Activated CD4-positive, alpha-beta T cell treated with anti-CD3 and anti-CD28 coated beads, Interleukin-2, amount 10 ng/mL, durations not matched to agents 24 days and 14 days (primary cell): ENCODE results near the gene PDE8B. TPM values are rescaled to one million over a fixed set of nuclear protein-coding genes. Genes with fewer than 3 reads are reported as not detected.

Source experiments
- DNase-seq: peaks from one replicate; pipeline ENCODE4 v3.0.0; 2022
- H3K27ac Mint-ChIP-seq: one replicate; pipeline ENCODE4 v1.8.0; 2022; ENCODE audit warnings: mild to moderate bottlenecking, mixed read lengths
- H3K27me3 Mint-ChIP-seq: one replicate; pipeline ENCODE4 v1.8.0; 2022; ENCODE audit warnings: mixed read lengths
- H3K36me3 Mint-ChIP-seq: one replicate; pipeline ENCODE4 v1.8.0; 2022; ENCODE audit warnings: low read depth, mild to moderate bottlenecking, mixed read lengths
- H3K4me1 Mint-ChIP-seq: one replicate; pipeline ENCODE4 v1.8.0; 2021; ENCODE audit warnings: mixed read lengths
- H3K4me3 Mint-ChIP-seq: one replicate; pipeline ENCODE4 v1.8.0; 2022; ENCODE audit warnings: mild to moderate bottlenecking, moderate library complexity, mixed read lengths
- H3K9me3 Mint-ChIP-seq: one replicate; pipeline ENCODE4 v1.8.0; 2021; ENCODE audit warnings: mixed read lengths
- intact Hi-C: fragments of 100-400 bp; cut with micrococcal nuclease; formaldehyde crosslinking; loops from one replicate; pipeline ENCODE4 v1.15.1; 2023
- total RNA-seq: library from RNA; stranded (reverse); gene quantifications from 2 replicates; pipeline ENCODE4 v1.2.3, GENCODE V29; 2022

The PDE8B gene
- total RNA-seq, 1 donor from 2014 or later: 0.19 TPM

DNA sequence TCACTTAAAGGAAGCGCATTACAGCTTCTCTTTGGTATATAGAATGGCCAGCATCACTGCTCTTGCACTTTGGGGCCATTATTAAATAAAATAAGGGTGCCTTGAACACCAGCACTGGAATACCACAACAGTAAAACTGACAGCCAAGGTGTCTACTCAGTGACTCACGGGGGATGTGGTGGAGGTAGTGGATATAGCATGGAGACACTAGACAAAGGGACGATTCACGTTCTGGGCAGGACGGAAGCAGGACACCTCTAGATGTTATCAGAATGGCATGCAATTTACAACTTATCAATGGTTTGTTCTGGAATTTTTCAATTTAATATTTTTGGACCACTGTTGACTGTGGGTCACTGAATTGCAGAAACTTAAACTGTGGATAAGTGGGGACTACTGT is 32.9 kb upstream of the PDE8B start:
- DNase-seq: peak; percentile 11
- no peak overlapping the region for H3K4me3 Mint-ChIP-seq
- H3K27me3 Mint-ChIP-seq: peaks cover 32% of the 10 kb centered on the region
- H3K36me3 Mint-ChIP-seq: no peaks in the 10 kb centered on the region
- intact Hi-C loops: no loop called here
- H3K9me3 Mint-ChIP-seq: no peaks in the 10 kb centered on the region
- H3K4me1 Mint-ChIP-seq: no peaks in the 10 kb centered on the region
- no peak overlapping the region for H3K27ac Mint-ChIP-seq

DNA sequence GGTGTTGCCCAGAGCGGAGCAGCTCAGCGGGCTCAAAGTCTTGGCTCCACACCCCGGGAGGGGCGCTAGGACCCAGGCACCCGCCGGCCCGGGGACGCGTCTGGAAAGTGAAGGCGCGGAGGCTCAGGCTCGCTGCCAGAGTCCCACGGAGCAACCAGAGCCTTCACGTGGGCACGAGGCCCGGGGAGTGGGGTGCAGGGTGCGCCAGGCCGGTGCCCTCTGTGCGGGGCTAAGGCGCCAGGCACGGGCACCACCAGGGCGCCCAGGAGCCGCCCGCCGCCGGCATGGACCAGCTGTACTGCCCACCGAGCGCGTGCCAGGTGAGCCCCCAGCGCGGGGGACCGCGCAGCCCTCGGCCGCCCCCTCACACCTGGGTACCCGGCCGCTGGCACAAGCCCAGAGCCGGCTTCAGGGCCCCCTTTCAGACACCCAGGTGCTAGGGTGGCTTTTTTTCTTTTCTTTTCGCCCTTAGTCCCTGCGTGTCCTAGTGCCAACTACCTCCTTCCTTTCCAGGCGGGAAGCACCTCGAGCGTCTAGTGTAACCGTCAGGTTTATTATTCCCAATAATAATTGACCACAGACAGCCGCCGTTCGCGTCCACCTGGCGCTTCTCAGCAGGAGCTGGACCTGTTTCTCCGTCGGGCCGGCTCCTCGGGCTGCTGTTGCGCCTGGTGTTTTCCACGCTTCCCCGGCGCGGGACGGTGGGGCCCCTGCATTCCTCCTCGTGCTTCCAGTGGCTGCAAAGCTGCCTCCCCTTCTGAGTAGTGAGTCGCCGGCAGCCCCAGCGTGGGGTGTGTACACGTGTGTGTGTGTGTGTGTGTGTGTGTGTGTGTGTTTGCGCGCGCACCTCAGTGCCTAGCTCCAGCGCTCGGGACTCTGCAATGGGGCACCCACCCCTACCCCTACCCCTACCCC is 30.1 kb upstream of the PDE8B start:
- DNase-seq: peak; percentile 52

DNA sequence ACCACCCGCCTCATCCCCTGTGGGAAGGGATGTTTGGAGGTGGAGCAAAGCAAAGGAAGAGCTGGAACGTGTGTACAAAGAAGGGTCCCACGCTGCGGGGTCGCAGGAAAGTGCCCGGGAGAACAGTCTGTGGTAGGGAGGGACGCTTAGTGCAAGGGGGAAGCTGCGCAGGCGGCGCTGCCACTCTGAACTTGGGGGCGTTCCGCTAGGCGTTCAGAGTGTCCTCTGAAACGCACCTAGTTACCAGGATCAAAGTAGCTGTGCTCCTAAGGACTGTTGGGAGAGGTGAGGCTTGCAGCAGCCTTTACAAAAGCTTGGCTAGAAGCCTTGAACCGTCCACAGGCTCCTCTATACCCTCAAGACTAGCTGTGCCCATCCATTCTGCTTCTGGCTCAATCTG is 29.3 kb upstream of the PDE8B start:
- H3K27me3 Mint-ChIP-seq: peaks cover 42% of the 10 kb centered on the region
- peak; percentile 40 for DNase-seq
- no peaks in the 10 kb centered on the region for H3K36me3 Mint-ChIP-seq
- intact Hi-C loops: no loop called here
- H3K4me1 Mint-ChIP-seq: no peaks in the 10 kb centered on the region
- H3K9me3 Mint-ChIP-seq: no peaks in the 10 kb centered on the region
- no peak overlapping the region for H3K27ac Mint-ChIP-seq
- no peak overlapping the region for H3K4me3 Mint-ChIP-seq

More for the DNA sequence above, 30.1 kb upstream of the PDE8B start:
- Mint-ChIP-seq H3K27ac (no peak overlapping the region), H3K4me3 (no peak overlapping the region), H3K9me3 (no peaks in the 10 kb centered on the region), H3K36me3 (no peaks in the 10 kb centered on the region), H3K4me1 (no peaks in the 10 kb centered on the region), H3K27me3 (peaks cover 42% of the 10 kb centered on the region)
- intact Hi-C loops: no loop called here

DNA sequence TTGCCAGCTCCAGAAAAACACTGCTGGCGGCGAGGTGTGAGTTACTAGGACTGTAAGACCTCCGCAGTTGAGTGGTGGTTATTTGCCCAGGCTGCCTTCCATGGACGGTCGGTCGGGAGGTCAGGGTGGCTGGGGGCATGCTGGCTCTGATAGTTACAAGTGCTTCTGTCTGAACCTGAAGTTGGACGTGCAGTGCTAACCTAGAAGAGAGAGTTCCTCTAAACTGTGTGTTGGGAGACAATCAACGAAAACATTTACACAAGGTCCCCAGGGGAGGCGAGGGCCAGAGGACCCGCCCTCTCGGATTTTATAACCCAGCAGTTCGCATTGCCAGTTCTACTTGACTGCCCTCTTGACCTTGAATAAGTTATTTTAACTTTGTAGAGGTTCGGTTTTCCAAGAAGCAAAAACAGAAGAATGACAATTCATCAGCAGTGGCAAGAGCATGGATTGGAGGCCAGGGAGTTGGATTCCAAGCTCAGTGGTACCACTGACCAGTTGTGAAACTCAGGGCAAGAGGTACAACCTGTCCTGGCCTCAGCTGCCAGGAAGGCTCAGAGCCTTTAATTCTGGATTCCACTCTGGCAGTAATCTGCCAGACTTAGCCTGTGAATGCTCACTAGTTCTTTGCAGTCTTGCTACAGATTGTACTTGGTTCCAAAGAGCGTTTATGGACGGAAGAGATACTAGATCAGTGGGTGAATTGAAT is 28.7 kb upstream of the PDE8B start:
- peak; percentile 36 for DNase-seq
- H3K4me3 Mint-ChIP-seq: no peak overlapping the region
- no peak overlapping the region for H3K27ac Mint-ChIP-seq
- H3K36me3 Mint-ChIP-seq: no peaks in the 10 kb centered on the region
- H3K4me1 Mint-ChIP-seq: no peaks in the 10 kb centered on the region
- peaks cover 44% of the 10 kb centered on the region for H3K27me3 Mint-ChIP-seq
- intact Hi-C loops: no loop called here
- no peaks in the 10 kb centered on the region for H3K9me3 Mint-ChIP-seq

DNA sequence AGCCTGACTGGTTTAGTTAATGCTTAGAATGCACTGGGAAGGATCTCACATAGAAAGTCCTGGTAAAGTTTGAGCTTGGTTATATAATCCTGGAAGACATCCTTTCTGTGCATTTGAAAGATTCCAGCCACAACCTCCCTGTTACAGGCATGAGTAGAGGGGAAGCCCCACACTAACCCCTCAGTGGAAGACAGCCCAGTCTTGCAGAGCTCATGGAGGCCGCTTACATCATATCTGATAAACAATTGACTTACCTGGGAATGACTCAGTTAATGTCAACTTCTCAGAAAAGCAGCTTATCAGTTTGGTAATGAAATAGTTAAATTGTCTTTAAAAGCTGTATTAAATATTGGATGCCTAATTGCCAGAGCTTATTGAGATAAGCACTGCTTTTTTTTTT is 28.1 kb upstream of the PDE8B start:
- H3K27ac Mint-ChIP-seq: no peak overlapping the region
- intact Hi-C loops: no loop called here
- H3K9me3 Mint-ChIP-seq: no peaks in the 10 kb centered on the region
- H3K36me3 Mint-ChIP-seq: no peaks in the 10 kb centered on the region
- H3K4me1 Mint-ChIP-seq: no peaks in the 10 kb centered on the region
- H3K4me3 Mint-ChIP-seq: no peak overlapping the region
- DNase-seq: peak; percentile 47
- H3K27me3 Mint-ChIP-seq: peaks cover 47% of the 10 kb centered on the region

DNA sequence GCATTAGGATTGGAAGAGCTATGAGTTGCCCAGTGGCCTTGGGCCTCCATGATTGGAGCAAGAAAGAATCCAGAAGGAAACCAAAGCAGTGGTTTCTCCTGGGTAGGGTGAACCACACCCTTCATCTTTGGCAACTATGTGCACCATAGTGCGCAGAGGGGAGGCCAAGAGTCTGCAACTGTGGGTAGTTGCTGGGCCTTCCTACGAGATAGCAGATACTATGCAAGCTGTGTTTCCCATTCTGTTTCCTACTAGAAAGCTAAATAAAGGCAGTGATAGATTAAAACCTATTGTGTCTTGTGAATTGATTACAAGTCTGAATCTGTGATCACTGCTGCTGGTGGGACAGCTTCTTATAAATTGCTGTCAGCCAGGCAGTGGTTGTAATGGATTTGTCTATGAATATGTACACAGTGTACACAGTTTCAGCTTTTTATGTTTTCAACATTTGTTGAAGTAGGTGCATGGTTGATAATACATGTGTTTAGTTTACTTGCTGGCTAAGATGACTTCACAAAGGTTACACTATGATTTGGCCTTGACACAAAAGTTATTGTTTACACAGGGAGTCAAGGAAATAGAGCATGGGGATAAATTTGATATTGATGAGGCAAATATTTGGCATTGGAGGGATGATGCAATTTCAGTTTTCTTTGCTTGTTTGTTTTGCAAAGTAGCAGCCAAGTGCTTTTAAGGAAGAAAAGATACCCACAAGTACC is 23.7 kb upstream of the PDE8B start:
- no peaks in the 10 kb centered on the region for H3K36me3 Mint-ChIP-seq
- H3K9me3 Mint-ChIP-seq: no peaks in the 10 kb centered on the region
- H3K4me1 Mint-ChIP-seq: no peaks in the 10 kb centered on the region
- DNase-seq: no peak
- H3K4me3 Mint-ChIP-seq: no peak overlapping the region
- peaks cover 33% of the 10 kb centered on the region for H3K27me3 Mint-ChIP-seq
- intact Hi-C loops: no loop called here
- H3K27ac Mint-ChIP-seq: no peak overlapping the region

DNA sequence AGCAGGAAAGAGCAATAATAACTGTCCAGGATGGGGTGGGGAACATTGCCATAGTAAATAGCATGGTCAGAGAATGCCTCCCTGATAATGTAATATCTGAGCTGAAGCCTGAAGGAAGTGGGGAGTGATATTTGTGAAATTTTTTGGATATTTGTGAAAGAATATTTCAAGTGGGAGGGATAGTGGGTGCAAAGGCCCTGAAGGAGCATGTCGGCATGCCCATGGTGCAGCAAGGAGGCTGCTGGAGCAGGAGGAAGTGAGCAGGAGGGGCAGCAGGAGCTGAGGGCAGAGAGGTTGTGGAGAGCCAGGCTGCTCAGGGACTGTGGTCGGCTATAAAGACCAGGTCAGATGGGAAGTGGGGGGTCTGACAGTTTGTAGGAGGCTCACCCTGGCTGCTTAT is 21.1 kb upstream of the PDE8B start:
- Mint-ChIP-seq H3K4me1 (no peaks in the 10 kb centered on the region), H3K4me3 (no peak overlapping the region), H3K36me3 (no peaks in the 10 kb centered on the region), H3K9me3 (peaks cover 1% of the 10 kb centered on the region), H3K27me3 (peaks cover 25% of the 10 kb centered on the region), H3K27ac (no peak overlapping the region)
- DNase-seq: no peak
- intact Hi-C loops: no loop called here

DNA sequence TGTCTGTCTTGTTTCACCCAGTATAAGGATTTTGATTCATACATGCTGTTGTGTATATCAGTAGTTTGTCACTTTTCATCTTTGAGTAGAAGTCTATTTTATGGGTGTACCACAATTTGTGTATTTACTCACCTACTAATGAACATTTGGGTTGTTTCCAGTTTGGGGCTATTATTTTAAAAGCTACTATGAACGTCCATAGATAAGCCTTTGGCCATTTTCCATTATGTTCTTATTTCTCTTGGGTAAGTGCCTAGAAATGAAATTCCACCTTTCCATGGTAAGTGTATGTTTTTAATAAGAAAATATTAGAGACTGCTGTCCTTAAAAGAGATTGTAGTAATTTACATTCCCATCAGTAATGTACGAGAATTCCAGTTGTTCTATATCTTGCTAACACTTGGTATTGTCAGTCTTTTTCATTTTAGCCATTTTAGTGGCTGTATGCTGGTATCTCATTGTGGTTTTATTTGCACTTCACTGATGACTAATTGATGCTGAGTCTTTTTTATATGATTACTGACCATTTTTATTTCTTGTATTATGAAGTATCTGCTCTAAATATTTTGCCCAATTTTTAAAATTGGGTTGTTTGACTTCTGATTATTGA is 17.9 kb upstream of the PDE8B start:
- DNase-seq: no peak
- intact Hi-C loops: no loop called here
- no peak overlapping the region for H3K4me3 Mint-ChIP-seq
- no peaks in the 10 kb centered on the region for H3K4me1 Mint-ChIP-seq
- H3K27me3 Mint-ChIP-seq: peaks cover 31% of the 10 kb centered on the region
- H3K9me3 Mint-ChIP-seq: peaks cover 20% of the 10 kb centered on the region
- no peaks in the 10 kb centered on the region for H3K36me3 Mint-ChIP-seq
- no peak overlapping the region for H3K27ac Mint-ChIP-seq

DNA sequence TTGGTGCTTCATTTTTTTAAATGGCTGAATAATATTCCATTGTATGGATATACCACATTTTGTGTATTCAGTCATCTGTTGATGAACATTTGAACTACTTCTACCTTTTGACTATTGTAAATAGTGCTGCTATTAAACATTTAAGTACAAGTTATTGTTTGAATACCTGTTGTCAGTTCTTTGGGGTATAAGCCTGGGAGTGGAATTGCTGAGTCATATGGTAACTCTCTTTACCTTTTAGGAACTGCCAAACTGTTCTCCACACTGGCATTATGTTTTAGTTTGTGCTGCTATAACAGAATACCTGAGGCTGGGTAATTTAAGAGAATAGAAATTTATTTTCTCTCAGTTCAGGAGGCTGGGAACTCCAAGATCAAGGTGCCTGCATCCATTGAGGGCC is 15.7 kb upstream of the PDE8B start:
- no peak for DNase-seq
- no peaks in the 10 kb centered on the region for H3K36me3 Mint-ChIP-seq
- peaks cover 31% of the 10 kb centered on the region for H3K9me3 Mint-ChIP-seq
- no peak overlapping the region for H3K27ac Mint-ChIP-seq
- H3K27me3 Mint-ChIP-seq: peaks cover 28% of the 10 kb centered on the region
- intact Hi-C loops: no loop called here
- H3K4me3 Mint-ChIP-seq: no peak overlapping the region
- no peaks in the 10 kb centered on the region for H3K4me1 Mint-ChIP-seq

DNA sequence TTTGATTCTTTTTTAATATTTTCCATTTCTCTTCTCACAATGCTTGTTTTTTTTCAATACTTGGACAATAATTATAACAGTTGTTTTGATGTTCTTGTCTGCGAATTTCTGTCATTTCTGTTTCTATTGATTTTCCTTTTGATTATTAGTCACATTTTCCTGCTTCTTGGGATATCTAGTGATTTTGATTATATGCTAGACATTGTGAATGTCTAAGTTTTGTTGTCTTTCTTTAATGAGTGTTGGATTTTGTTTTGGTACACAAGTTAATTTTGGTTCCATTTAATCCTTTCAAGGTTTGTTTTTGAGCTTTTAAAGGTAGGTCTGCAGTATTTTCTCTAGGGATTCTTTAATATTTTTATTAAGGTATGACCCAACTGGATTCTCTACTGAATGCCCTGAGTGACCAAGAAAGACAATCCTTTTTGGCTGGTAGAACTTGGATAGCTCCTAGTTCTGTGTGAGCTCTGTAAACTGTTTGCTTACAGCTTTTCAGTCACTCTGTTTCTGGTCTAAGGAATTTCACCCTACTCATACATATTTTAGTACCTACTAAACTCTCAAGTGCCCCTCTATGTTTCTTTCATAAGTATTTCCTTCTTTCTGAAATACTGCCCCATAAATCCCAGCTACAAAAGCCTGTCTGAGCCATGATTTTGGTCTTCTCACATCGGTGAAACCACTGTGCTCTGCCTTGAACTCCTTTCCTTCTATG is 12.5 kb upstream of the PDE8B start:
- Mint-ChIP-seq H3K27ac (no peak overlapping the region), H3K27me3 (peaks cover 25% of the 10 kb centered on the region), H3K4me1 (peaks cover 1% of the 10 kb centered on the region), H3K4me3 (no peak overlapping the region), H3K9me3 (peaks cover 31% of the 10 kb centered on the region), H3K36me3 (no peaks in the 10 kb centered on the region)
- intact Hi-C loops: no loop called here
- DNase-seq: no peak

DNA sequence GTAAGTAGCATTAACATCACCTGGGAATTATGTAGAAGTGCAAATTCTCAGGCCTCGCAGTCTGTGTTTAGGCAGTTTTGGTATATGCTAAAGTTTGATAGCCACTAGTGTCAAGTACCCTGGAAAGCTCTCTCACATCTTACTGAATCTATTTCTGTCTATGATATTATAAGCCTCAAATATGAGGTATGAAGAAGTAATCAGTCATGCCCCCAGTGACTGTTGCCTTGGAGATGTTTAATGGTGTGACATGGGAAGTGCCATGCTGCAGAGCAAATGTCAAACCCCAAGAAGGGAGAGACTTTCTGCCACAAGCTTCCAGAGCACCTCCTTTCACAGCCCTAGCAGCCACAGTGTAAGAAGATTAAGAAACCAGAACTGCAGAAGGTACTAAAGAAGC is 9.8 kb upstream of the PDE8B start:
- H3K36me3 Mint-ChIP-seq: no peaks in the 10 kb centered on the region
- peaks cover 20% of the 10 kb centered on the region for H3K9me3 Mint-ChIP-seq
- peaks cover 4% of the 10 kb centered on the region for H3K4me1 Mint-ChIP-seq
- H3K27ac Mint-ChIP-seq: no peak overlapping the region
- H3K27me3 Mint-ChIP-seq: peaks cover 26% of the 10 kb centered on the region
- no peak for DNase-seq
- intact Hi-C loops: no loop called here
- H3K4me3 Mint-ChIP-seq: no peak overlapping the region

DNA sequence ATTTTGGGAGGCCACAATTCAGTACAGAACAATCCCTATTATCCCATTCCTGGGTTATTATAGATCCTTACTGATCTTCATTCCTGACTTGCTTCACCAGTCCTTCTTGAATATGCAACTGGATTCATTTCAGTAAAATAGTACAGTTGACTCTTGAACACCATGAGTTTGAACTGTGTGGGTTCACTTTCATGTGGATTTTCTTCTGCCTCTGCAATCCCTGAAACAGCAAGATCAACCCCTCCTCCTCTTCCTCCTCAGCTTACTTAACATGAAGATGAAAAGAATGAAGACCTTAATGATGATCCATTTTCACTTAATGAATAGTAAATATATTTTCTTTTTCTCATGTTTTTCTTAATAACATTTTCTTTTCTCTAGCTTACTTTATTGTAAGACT is 8.3 kb upstream of the PDE8B start:
- Mint-ChIP-seq H3K9me3 (peaks cover 13% of the 10 kb centered on the region), H3K36me3 (no peaks in the 10 kb centered on the region), H3K4me1 (peaks cover 4% of the 10 kb centered on the region), H3K27me3 (peaks cover 21% of the 10 kb centered on the region), H3K4me3 (no peak overlapping the region), H3K27ac (no peak overlapping the region)
- intact Hi-C loops: no loop called here
- no peak for DNase-seq

DNA sequence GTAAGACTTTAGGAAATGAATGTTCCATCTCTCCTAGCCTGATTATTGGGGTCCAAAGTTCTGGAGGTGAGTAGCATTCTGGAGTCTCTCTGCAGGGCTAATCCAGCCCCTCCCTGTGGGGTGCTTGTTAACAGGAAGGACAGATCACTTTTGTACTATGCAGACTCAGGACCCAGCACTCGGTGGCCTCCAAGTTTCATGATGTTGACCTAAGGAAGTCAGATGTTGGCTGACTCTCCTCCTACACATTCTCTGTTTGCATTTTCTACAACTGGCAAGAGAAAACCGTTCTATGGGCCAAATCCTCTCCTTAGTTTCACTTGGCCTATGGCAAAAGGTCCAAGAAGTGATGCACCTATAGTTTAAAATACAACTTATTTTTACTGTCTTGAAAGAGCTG is 5.5 kb upstream of the PDE8B start:
- no peak for DNase-seq
- Mint-ChIP-seq H3K27ac (no peak overlapping the region), H3K9me3 (no peaks in the 10 kb centered on the region), H3K4me3 (no peak overlapping the region), H3K36me3 (peaks cover 1% of the 10 kb centered on the region), H3K27me3 (peaks cover 33% of the 10 kb centered on the region), H3K4me1 (peaks cover 7% of the 10 kb centered on the region)
- intact Hi-C loops: no loop called here
